GM21528 (cell line): ENCODE results near the gene SLC25A19.
"Not testable (repeated sequence)": the region's sequence is repeated elsewhere in the genome, so short reads cannot be mapped to it uniquely, and the experiment has no call there.

Source experiments
- ATAC-seq: cut with Tn5 transposase; IDR thresholded peaks from one replicate; pipeline ENCODE4 v1.9.1; 2021; ENCODE audit warnings: mild to moderate bottlenecking, moderate library complexity; ENCODE audit not compliant: unreplicated experiment, low FRiP score

Gene SLC25A19

DNA sequence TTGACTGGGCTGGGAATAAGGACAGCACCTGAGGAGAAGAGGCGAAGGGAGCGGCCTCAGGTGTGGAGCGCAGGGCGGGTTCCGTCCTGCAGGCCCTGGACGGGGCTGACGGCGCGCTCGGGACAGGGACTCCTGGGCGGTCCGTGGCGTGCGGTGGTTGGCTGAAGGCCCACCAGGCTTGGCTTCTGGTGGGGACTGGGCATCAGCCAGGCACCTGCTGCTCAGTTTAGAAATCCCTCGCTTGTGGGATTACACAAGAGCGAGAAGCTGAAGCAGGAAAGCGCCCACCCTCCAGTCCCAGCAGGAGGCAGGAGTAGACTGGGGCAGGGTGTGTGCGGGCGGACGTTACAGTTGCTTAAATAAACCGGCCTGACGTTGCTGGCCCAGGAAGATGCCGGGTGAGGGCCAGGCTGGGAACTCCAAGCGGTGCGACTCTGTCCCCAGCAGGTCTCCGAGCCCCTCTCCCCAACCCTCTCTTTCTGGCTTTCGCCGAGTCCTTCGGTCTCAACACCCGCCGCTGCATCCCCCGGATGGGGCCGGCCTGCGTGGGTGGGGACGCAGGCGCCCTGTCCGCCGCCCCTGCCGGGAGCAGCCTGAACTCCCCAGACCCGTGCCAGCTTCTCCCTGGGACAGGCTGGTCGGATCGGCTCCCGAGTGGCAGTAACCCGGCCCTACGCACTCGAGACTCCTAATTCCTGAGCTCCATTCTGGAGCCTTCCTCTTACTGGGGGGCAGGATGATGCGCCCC, 18.8 kb downstream of the SLC25A19 start:
- ATAC-seq: peak; percentile 29

DNA sequence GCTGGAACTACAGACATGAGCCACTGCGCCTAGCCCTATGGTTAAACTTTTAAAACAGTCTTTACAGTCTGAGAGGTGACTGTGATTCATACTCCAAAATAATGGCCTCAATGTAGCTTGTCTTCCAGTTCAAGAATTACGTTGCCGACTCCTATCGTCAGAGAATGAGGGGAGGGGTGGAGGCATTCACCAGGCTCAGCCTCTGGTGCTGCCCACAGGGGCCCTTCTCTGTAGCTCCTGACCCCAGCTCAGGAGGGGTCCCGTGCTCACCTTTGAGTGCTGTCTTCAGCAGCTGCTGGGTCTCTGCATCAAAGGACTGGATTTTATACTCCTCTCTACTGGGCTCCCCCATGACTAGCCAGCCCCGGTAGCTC, 19.4 kb downstream of the SLC25A19 start:
- ATAC-seq: no peak

DNA sequence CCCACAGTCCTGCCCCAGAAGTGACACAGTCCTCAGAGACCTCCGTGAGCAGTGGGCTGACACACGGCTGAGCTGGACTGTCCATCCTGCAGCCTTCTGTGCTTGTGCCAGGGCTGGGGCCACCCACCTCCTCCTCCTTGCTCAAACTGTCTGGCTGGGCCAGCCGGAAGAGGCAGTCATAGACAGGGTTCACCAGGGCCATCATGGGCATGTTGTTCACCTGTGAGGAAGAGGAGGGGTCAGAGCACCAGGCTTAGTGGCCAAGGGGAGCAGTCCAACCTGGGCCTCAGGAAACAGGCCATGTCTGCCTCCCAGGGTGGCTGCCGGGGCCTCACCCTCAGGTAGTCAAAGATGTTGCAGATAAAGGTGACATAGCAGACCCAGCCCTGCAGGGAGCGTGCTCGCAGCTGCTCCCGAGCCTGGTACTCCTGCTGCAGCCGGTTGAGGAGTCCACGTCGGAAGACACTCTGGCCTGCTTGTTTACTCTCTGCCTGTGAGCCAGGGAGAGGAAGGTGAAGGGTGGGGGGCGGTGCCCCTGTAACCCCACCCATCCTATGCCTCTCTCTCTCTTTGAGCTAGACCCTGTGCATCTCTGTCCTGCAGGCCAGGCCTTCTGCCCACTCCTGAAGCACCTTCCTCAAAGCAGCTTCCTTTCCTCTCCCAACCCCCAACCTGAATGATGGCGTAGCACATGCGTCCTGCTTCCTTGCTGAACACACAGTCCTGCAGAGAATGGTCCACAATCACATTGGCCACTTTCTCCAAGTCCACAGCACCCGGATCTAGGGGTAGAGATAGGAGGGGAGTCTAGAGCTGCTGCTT, 21.6 kb downstream of the SLC25A19 start:
- no peak for ATAC-seq

DNA sequence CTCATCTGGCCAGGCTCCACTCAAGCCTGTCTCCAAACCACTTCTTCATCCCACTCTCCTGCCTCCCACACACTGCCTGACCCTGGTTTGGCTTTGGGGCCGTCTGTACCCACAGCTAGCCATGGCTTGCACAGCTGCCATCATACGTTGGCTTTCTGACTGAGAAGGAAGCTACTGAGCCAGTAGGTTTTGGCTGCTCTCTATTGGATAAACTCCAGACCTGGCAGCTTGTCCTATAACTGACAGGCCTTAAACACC, 22.2 kb downstream of the SLC25A19 start:
- no peak for ATAC-seq

DNA sequence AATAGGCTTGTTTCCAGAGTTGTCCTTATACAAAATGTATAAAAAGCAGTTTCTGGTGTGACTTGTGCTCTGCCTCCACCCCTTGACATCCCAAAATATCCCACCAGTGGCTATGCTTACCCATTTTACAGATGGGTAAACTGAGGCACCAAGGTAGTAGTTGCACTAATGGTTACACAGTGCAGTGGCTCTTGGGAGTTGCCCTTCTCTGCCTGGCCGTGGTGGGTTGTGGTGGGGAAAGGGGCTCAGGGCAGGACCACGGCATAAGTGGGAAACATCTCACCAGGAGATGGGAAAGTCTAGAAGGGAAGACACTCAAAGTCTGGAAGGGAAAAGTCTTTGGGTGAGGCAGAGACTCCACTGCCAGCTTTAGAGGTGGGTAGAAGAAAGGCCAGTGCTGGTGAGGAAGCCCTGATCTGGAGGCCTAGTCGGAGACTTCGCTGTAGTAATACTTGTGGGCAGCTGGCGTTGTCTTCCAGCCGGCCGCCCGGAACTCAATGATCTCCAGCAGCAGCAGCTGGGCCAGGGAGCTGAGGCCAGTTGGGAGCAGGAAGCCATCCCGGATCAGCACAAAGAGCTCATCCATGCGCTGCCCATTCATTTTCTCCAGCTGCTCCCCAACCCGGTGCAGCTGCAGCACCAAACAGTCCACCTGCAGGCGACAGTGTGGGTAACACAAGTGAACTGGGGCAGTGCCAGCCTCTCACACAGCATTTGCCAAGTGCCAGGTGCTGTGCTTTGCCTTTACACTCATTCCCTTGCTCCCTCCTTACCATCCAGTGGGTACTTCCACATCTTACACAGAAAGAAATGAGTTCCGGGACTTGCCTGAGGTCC, 22.7 kb downstream of the SLC25A19 start:
- ATAC-seq: no peak

DNA sequence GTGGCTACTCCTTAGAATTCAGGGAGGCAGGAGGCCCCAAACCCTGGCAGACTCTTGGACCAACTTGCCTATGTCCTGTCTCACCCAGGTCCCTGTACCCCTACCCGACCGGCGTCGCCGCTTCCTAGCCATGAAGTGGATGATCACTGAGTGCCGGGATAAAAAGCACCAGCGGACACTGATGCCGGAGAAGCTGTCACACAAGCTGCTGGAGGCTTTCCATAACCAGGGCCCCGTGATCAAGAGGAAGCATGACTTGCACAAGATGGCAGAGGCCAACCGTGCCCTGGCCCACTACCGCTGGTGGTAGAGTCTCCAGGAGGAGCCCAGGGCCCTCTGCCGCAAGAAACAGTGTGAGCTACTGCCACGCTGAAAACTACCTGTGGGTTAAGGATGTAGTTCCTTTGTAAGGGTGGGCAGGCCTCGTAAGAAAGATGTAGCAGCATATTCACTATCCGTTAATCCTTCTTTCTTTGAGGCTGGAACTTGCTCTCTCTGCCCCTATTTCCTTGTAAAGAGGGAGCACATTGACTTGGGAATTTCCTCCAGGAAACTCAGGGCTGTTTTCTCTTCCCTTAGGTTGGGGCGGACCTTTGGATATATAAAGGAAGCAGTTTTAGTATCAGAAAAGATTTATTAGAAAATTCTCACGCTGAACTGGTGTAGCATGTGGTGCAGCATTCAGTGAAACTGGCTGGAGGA, 23.5 kb downstream of the SLC25A19 start:
- no peak for ATAC-seq

DNA sequence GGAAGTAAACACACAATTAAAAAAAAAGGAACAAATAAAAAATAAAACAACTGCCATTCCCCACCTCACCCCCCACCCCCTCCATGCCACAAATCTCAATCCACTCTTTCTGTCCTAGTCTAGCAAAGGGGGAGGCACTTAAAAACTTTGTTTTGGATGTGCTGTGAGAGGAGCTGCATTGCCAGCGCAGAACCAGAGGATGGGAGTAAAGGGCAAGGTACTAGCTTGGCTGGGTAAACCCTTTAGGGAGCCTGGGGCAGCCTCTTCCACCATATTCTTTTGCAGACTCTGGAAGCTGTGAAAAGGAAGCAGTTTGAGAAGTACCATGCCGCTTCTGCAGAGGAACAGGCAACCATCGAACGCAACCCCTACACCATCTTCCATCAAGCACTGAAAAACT, 26.2 kb downstream of the SLC25A19 start:
- ATAC-seq: no peak

DNA sequence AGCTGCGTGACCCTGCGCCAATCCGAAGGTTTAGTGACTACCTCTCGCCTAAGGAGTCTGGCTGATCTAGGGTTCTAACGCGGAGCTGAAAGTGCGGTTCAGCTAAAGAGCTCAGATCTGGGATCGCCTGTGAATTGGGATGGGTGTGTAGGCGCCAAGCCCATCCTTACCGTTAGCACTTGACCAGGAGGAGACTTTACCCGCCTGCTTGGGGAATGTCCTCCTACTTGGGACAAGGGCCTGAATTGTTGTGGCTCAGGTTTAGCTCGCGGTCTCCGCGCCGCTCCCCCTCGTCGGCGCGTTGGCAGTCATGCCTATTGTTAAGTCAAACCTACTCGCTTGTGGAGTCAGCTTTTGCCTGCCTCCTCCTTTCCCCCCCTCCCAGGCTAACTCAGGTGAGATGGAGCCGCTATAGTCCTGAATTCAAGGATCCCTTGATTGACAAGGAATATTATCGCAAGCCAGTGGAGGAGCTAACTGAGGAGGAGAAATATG, 27.1 kb downstream of the SLC25A19 start:
- no peak for ATAC-seq

DNA sequence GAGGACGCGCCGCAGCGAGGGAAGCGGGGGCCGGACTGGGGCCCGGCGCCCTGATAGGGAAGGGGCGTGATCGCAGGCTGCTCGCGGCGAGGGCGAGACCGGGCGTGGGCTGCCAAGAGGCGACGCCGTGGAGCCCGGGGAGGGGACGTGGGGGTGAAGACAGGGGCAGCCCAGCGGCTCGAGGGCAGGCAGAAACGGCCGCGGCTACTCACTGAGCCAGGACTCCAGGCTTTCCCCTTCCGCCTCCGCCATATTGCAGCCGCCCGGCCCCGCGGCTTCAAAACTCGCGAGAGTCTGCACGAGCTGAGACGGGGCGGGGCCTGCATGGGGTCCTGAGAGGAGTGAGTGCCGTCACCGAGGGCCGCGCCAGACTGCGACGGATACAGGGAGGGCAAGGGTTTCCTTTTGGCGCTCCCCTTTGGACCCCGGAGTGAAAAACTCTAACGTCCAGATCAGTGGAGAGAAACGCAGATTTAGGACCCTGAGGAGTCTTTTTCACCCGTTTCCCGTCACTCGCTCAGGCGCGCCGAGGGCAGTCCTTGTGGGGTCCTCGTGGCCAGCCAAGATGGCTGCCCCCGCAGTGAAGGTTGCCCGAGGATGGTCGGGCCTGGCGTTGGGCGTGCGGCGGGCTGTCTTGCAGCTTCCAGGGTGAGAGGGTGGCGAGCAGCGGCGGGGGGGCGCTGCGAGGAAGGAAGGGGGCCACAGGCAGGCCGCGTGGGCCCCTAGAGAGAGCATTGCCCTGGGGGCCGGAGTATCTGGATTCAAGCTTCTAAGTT, 27.7 kb downstream of the SLC25A19 start, which contains the start of the genes GGA3 and MRPS7:
TSS of gene GGA3 (minus strand) at position 271 of the 776 bp plus-strand sequence. CDS start at position 252, 19 bp downstream.
TSS of gene MRPS7 (plus strand) at position 544 of the 776 bp plus-strand sequence. CDS start at position 566, 22 bp downstream.
- ATAC-seq: peak; percentile 86

DNA sequence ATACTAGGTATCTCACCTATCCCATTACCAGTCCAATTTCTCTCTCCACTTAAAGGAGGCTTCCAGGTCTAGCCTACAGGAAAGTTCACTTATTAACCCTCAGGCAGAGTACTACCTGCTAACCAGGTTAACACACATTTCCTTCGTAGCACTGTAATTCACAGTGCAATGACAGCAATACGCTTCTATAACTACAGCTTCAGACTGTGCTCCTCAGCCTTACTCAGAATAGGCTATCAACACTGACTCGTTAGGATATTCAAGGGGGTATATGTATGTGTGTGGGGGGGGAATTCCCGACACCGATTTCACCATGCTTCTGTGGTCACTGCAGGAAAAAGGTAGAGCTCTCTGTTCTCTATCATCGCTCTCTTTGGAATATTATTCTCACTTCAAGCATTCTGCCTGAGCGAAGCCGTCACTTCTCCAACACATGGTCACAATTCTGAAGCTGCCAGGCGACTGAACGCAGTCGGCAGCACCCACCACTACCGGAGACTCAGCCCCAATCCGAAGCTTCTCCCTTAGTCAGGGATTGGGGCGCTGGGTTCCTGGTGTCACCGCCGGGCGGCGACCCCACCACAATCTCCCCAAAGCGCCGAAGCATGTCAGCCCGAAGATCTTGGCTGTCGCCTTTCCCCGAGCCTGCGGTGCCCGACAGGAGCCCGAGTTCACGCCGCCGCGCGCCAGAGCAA, 28.4 kb downstream of the SLC25A19 start:
- peak; percentile 29 for ATAC-seq

DNA sequence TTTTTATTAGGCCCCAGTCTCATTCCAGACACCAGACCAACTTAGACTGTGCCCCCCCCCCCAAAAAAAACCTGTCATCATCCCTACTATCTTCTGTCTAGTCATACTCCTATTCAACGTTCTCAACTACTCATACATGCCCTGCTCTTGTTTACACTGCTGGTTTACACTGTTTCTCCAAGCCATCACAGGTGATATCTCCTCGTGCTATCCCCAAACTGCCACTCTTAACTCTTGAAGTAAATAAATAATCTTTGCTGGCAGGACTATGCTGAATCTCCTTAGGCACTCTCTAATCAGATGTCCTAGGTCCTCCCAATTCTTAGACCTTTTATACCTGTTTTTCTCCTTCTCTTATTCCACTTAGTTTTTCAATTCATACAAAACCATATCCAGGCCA, 32.0 kb downstream of the SLC25A19 start:
- not testable (repeated sequence) for ATAC-seq

DNA sequence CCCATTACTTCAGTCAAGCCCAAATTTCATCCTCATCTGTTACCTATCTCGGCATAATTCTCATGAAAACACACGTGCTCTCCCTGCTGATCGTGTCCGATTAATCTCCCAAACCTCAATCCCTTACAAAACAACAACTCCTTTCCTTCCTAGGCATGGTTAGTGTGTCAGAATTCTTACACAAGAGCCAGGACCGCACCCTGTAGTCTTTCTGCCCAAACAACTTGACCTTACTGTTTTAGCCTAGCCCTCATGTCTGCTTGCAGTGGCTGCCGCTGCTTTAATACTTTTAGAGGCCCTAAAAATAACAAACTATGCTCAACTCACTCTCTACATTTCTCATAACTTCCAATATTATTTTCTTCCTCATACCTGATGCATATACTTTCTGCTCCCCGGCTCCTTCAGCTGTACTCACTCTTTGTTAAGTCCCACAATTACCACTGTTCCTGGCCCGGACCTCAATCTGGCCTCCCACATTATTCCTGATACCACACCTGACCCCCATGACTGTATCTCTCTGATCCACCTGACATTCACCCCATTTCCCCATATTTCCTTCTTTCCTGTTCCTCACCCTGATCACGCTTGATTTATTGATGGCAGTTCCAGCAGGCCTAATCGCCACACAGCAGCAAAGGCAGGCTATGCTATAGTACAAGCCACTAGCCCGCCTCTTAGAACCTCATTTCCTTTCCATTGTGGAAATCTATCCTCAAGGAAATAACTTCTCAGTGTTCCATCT, 33.1 kb downstream of the SLC25A19 start:
- not testable (repeated sequence) for ATAC-seq

DNA sequence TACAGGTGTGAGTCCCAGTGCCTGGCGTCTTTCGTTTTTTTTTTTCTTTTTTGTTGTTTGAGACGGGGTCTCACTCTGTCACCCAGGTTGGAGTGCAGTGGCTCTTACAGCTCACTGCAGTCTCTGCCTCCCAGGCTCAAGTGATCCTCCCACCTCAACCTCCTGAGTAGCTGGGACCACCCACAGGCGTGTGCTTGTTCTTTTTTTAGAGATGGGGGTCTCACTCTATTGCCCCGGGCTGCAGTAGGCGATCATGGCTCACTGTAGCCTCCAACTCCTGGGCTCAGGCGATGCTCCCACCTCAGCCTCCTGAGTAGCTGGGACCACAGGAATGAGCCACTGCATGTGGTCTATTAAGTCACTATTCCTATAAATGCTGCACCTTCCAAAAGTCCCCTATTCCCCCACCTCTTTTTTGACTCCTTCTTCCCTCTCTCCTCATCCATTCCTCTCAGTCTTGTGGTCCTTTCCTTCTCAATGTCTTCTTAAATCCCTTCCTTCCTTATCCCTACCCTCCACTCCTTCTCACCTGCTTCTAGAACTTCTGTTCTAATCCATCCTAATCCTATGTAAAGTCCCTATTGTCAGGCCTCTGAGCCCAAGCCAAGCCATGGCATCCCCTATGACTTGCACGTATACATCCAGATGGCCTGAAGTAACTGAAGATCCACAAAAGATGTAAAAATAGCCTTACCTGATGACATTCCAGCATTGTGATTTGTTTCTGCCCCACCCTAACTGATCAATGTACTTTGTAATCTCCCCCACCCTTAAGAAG, 37.0 kb downstream of the SLC25A19 start:
- ATAC-seq: no peak

DNA sequence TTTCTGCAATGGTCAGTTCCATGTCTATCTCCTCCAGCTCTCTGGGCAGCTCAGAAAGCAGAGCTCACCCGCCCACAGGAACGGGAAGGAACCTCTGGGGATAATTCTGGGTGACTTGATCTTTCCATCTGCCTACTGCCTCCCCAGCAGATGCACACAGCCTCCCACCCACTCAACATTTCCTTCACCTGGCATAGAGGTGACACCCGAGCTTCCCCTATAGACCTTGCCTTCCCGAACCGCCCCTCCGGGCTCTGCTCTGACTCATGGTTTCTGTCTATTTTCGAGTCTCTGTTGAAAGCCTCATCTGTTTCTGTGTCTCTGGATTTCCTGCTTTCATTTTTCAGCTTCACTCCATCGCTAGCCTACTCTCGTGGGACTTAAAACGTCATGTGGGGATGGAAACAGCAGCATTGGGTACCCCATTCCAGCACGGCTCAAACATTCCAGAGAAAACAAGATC, 39.2 kb downstream of the SLC25A19 start:
- peak; percentile 75 for ATAC-seq

DNA sequence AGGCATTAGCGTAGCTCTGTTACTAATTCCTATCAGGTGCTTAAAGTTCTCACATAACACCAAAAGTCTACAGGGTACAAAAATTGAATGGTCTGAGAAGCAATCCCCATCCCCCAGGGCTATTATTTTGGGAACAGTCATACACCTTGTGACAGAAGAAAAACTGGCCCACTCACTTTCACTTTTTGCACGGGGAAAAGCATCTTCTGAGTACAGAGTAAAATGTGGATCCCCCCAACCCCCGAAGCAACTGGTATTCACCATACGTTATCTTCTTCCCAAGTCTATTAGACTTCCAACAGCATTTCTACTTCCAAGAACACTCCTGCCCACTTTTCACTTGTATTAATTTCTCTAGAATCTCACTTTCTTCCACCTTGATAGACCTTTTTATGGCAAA, 39.7 kb downstream of the SLC25A19 start:
- ATAC-seq: no peak

DNA sequence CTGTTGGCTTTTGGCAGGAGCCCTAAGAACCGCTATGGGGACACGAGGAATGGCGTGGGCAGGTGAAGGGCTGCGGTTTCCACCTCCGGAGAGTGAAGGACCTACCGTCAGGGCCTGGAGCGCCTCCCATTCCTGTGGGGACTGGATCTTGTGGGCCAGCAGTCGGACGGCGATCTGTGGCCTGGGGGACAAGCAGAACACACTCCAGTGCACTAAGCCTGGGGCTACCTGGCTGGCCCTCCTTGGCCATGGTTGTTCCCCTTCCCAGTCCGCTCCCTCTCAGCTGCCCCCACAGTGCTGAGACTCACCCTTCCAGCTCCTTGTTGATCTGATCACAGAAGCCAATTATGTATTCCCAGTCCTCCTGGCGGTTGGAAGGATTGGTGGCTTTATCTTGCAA, 42.8 kb downstream of the SLC25A19 start:
- ATAC-seq: no peak

DNA sequence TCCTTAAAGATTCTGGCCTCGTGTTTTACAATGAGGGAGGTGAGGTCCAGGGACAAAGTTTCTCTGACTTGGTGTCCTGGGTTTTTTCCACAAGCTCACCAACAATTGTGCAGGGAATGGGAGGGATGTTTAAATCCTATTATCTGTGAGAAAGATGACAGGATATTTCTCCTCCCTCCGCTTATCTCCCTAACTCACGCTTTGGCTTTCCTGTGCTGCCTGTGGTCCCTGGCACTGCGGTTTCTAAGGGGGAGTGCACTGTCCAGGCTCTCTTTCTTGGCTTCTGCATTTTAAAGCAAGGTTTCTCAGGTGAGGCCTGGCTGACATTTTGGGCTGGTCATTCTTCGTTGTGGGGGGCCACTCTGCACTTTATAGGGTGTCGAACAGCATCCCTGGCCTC, 44.2 kb downstream of the SLC25A19 start:
- no peak for ATAC-seq
